GM21825 (cell line): ENCODE measurements around the gene BRD8.
"Not testable (repeated sequence)": the region's sequence is repeated elsewhere in the genome, so short reads cannot be mapped to it uniquely, and the experiment has no call there.

Experiments
- ATAC-seq: cut with Tn5 transposase; IDR thresholded peaks from one replicate; pipeline ENCODE4 v1.9.1; 2021; ENCODE audit warnings: mild to moderate bottlenecking, moderate library complexity; ENCODE audit not compliant: unreplicated experiment

Gene BRD8

GRCh38 chr5:138178516-138179276 lies at the start of gene BRD8, which contains the start of gene KIF20A:
BRD8 (minus strand) TSS chr5:138178630; CDS start chr5:138178614, 16 bp downstream.
KIF20A (plus strand) TSS chr5:138179112; CDS start chr5:138179681, 569 bp downstream.
- ATAC-seq = peak; percentile 77

GRCh38 chr5:138226910-138227309 lies 48.5 kb upstream of the BRD8 start:
- no peak for ATAC-seq

GRCh38 chr5:138224712-138225111 lies 46.3 kb upstream of the BRD8 start:
- ATAC-seq = no peak

GRCh38 chr5:138223532-138223931 lies 45.1 kb upstream of the BRD8 start:
- no peak for ATAC-seq

DNA sequence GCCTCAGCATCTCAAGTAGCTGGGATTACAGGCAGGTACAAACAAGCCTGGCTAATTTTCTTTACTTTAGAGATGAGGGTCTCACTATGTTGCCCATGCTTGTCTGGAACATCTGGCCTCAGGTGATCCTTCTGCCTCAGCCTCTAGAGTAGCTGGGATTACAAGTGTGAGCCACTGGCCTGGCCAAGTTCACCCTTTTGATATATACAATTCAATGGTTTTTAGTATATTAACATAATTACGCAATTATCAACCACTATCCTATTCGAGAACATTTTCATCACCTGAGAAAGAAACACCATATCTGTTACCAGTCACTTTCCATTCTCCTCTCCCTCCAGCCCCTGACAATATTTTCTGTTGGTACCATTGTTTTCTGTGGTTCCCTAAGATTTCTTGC lies 38.4 kb upstream of the BRD8 start:
- no peak for ATAC-seq

- peak; percentile 94 for ATAC-seq
Observed at GRCh38 chr5:138213161-138214029, 35.0 kb upstream of the BRD8 start, which contains the start of gene CDC23. CDC23 (minus strand) TSS chr5:138213323; CDS start chr5:138213312, 11 bp downstream.

GRCh38 chr5:138212828-138213160 lies 34.4 kb upstream of the BRD8 start:
- ATAC-seq = peak; percentile 20

- no peak for ATAC-seq
Observed at GRCh38 chr5:138210985-138211384, 32.6 kb upstream of the BRD8 start.

- not testable (repeated sequence) for ATAC-seq
Observed at GRCh38 chr5:138193859-138194258, 15.4 kb upstream of the BRD8 start.

- no peak for ATAC-seq
Observed at GRCh38 chr5:138192826-138193225, 14.4 kb upstream of the BRD8 start.

DNA sequence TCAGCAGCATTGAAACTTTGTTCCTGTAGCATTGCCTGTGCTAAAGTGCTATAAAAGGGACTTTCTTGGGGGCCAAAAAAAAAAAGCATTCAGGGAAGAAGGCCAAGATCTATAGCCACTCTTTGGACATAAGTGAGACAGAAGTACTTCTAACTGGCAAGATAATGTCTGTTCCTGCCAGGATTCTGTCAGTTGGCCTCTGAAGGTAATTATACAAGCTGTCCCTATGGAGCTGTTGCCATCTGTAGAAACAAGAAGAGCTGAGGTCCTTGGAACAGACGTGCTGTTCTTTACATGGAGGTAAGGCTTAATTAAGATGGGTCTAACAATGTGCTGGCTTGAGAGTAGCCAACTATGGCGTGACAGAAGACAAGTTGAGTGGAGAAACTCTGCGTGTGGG lies 10.2 kb upstream of the BRD8 start:
- no peak for ATAC-seq

GRCh38 chr5:138186002-138186447 lies 7.6 kb upstream of the BRD8 start:
- no peak for ATAC-seq

GRCh38 chr5:138182808-138183207 lies 4.4 kb upstream of the BRD8 start:
- no peak for ATAC-seq

- ATAC-seq = no peak
Observed at GRCh38 chr5:138180841-138181240, 2.4 kb upstream of the BRD8 start.

- ATAC-seq = no peak
Observed at GRCh38 chr5:138180183-138180782, 1.9 kb upstream of the BRD8 start.

GRCh38 chr5:138179277-138179857 lies 937 bp upstream of the BRD8 start:
- ATAC-seq = no peak

DNA sequence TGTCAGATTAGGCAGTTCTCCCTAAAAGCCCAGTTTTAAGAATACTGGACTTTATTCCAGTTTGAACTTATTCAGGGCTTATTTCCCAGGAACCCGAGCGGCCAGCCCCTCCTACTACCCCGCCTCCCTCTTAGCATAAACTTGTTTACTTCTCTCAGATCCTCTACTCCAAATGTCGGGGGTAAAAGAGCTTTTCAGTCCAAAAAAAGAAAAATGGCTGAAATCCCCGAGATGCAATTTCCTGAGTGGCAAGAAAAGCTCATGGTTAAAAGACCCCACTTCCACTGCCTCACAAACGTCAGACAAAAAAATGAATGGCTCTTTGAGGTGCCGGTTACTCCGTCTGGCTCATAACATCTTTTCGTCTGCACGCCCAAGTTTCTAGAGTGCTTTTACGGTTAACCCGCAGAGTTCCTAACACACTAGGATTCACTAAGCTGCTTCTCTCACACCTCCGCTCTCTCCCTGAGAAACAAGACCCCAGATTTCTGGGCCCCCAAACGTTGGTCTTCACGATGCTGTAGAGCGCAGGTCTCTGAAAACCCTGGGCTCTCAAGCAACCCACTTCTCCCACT lies 402 bp downstream of the BRD8 start:
- no peak for ATAC-seq

DNA sequence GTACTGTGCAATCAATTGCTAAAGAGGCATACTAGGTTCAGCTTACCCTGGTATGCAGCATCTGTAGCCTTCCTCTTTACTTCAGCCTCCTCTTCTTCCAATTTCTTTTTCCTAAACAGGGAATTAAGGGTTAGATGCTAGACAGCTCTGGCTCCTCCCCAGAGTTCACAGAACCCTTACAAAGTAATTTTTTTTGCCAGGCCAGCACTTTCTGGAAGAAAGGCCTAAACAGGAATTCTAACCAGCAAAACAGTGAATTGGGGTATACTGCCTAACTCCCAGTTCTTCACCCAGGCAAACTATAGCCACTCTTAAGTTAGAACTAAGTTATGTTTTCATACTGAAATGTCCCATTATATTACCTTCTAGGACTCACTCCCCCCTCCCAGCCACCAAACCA lies 8.1 kb downstream of the BRD8 start:
- no peak for ATAC-seq

- ATAC-seq = no peak
Observed at GRCh38 chr5:138169124-138169523, 9.3 kb downstream of the BRD8 start.

DNA sequence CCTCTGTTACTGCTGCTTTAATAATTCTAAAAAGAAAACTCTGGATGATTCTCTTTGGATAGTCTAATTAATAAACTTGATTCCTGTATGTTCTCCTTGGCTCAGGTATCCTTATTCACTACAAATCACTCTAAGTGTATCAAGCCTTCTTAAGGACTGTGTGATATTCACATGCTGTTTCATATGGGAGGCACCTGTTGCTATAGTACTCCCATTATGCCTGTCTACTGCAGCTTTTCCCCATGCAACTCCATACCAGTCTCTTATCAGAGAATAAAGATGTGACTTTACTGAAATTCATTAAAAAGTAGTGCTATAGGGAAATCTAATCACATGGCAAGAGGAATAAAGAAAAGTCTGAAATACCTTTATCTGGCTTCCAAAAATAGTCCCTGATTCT lies 14.7 kb downstream of the BRD8 start:
- ATAC-seq = no peak

GRCh38 chr5:138160706-138161105 lies 17.7 kb downstream of the BRD8 start:
- ATAC-seq = no peak
